Panc1 (cell line): Measurements from ENCODE around the gene NEURL4. TPM values are rescaled to one million over a fixed set of nuclear protein-coding genes. Genes with fewer than 3 reads are reported as not detected.

ENCODE experiments used
- ATAC-seq: fragments of 200-7000 bp; cut with Tn5 transposase; 2 replicates; pipeline ENCODE4 v1.9.1; 2020; ENCODE audit warnings: mild to moderate bottlenecking, moderate library complexity
- BruUV-seq: library from RNA; stranded (reverse); fragments of 400-500 nt; replicated peaks from 2 replicates; lab custom pipeline; 2021; lab: Mats Ljungman, UMichigan
- CTCF ChIA-PET: fragments of 300-600 bp; sonication (Branson Sonifier 250); formaldehyde crosslinking; loops from one replicate; lab custom pipeline; 2022; ENCODE audit warnings: antibody characterized with exemption; lab: Charles Lee
- POLR2A ChIA-PET: fragments of 300-600 bp; sonication (Branson Sonifier 250); formaldehyde crosslinking; loops from one replicate; lab custom pipeline; 2022; ENCODE audit warnings: antibody characterized with exemption; lab: Charles Lee
- DNase-seq: peaks from one replicate; pipeline ENCODE4 v3.0.0-alpha.2; 2010; ENCODE audit warnings: low read depth, low spot score
- H3K27ac ChIP-seq: 2 replicates; pipeline ENCODE4 v1.5.1; 2011; ENCODE audit warnings: mild to moderate bottlenecking, low read length, inconsistent platforms
- H3K27me3 ChIP-seq: fragments of 200-500 bp; sonication (Bioruptor generic); 2 replicates; pipeline ENCODE4 v1.6.0; 2014; ENCODE audit warnings: low read length, inconsistent platforms; ENCODE audit not compliant: control insufficient read depth, insufficient read depth
- H3K36me3 ChIP-seq: fragments of 200-500 bp; sonication (Bioruptor generic); 2 replicates; pipeline ENCODE4 v1.5.1; 2014; ENCODE audit warnings: inconsistent platforms, mild to moderate bottlenecking, low read length, moderate library complexity; ENCODE audit not compliant: control insufficient read depth, insufficient read depth
- H3K4me1 ChIP-seq: 2 replicates; pipeline ENCODE4 v1.5.1; 2011; ENCODE audit warnings: inconsistent platforms, mild to moderate bottlenecking, low read length, moderate library complexity; ENCODE audit not compliant: control insufficient read depth, insufficient read depth
- H3K4me3 ChIP-seq, 2 experiments: 2 replicates each; pipeline ENCODE4 v1.5.1; 2011 to 2012; ENCODE audit warnings: low read depth in 2 of 2, low read length in 2 of 2, mild to moderate bottlenecking in 2 of 2, inconsistent platforms in 1 of 2, moderate library complexity in 1 of 2
- H3K9me3 ChIP-seq: fragments of 200-500 bp; sonication (Bioruptor generic); 2 replicates; pipeline ENCODE4 v1.5.1; 2014; ENCODE audit warnings: low read depth, mild to moderate bottlenecking, inconsistent platforms, low read length, moderate library complexity; ENCODE audit not compliant: control insufficient read depth, insufficient read depth
- POLR2AphosphoS5 ChIP-seq: IDR thresholded peaks from 2 replicates; pipeline ENCODE4 v1.6.1; 2012; ENCODE audit warnings: mild to moderate bottlenecking, low read depth, low read length, moderate library complexity
- REST ChIP-seq, 2 experiments: IDR thresholded peaks; 2 replicates each; pipeline ENCODE4 v1.6.1; 2011 to 2012; ENCODE audit warnings: low read depth in 2 of 2, control low read depth in 1 of 2, low read length in 1 of 2, mild to moderate bottlenecking in 1 of 2, moderate library complexity in 1 of 2; ENCODE audit not compliant: insufficient read depth in 1 of 2
- SIN3A ChIP-seq: IDR thresholded peaks from 2 replicates; pipeline ENCODE4 v1.6.1; 2012; ENCODE audit warnings: low read depth, mild to moderate bottlenecking, low read length, moderate library complexity, borderline replicate concordance; ENCODE audit not compliant: insufficient read depth
- TCF7L2 ChIP-seq: IDR thresholded peaks from 2 replicates; pipeline ENCODE4 v1.6.1; 2011; ENCODE audit warnings: mild to moderate bottlenecking, low read depth, low read length, inconsistent platforms
- in situ Hi-C: cut with HindIII; loops from 2 replicates; pipeline ENCODE4 v1.10.0; 2016; ENCODE audit warnings: low sequenced_read_pairs, low pct_unique_long_range_greater_than_20kb
- intact Hi-C: fragments of 100-400 bp; cut with micrococcal nuclease; formaldehyde crosslinking; loops from one replicate; pipeline ENCODE4 v1.10.0; 2022; ENCODE audit not compliant: unreplicated experiment
- total RNA-seq: library from RNA; stranded (reverse); gene quantifications from one replicate; pipeline ENCODE4 v1.2.1, GENCODE V29; 2021; ENCODE audit not compliant: unreplicated experiment
- TF ChIP-seq, protein P1 (sequence below): fragments of 450-650 bp; IDR thresholded peaks from 2 replicates; pipeline ENCODE4 v1.5.1; 2017; ENCODE audit warnings: mild to moderate bottlenecking

Gene NEURL4
- total RNA-seq, 1 experiment from 2014 or later = 58.9 TPM

DNA sequence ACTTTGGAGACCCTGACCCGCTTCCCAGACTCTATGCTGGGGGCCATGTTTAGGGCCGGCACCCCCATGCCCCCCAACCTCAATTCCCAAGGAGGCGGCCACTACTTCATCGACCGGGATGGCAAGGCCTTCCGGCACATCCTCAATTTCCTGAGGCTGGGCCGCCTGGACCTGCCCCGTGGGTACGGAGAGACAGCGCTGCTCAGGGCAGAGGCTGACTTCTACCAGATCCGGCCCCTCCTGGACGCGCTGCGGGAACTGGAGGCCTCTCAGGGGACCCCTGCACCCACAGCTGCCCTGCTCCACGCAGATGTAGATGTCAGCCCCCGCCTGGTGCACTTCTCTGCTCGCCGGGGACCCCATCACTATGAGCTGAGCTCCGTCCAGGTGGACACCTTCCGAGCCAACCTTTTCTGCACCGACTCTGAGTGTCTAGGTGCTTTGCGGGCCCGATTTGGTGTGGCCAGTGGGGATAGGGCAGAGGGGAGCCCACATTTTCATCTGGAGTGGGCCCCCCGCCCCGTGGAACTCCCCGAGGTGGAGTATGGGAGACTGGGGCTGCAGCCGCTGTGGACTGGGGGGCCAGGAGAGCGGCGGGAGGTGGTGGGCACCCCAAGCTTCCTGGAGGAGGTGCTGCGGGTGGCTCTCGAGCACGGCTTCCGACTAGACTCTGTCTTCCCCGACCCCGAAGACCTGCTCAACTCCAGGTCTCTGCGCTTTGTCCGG lies 23.9 kb upstream of the NEURL4 start:
- DNase-seq (no peak), ATAC-seq (no peak)
- H3K36me3 ChIP-seq = no peaks in the 10 kb centered on the region; the same call in 1 of the 2 replicates
- BruUV-seq = no TSS peak
- peaks cover 9% of the 10 kb centered on the region for H3K4me1 ChIP-seq
- peak overlapping the region; percentile 83 for H3K27ac ChIP-seq
- POLR2A ChIA-PET = interaction anchor here (0.6 to 1.4 kb wide), 3 partner anchors 32 to 102 kb away, joined by 4 to 12 read pairs (median 8); partner anchors contain the start of gene TMEM102
- TF ChIP-seq, protein P1, sequence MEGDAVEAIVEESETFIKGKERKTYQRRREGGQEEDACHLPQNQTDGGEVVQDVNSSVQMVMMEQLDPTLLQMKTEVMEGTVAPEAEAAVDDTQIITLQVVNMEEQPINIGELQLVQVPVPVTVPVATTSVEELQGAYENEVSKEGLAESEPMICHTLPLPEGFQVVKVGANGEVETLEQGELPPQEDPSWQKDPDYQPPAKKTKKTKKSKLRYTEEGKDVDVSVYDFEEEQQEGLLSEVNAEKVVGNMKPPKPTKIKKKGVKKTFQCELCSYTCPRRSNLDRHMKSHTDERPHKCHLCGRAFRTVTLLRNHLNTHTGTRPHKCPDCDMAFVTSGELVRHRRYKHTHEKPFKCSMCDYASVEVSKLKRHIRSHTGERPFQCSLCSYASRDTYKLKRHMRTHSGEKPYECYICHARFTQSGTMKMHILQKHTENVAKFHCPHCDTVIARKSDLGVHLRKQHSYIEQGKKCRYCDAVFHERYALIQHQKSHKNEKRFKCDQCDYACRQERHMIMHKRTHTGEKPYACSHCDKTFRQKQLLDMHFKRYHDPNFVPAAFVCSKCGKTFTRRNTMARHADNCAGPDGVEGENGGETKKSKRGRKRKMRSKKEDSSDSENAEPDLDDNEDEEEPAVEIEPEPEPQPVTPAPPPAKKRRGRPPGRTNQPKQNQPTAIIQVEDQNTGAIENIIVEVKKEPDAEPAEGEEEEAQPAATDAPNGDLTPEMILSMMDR = no peak
- no peak for TF ChIP-seq POLR2AphosphoS5
- intact Hi-C loops (loop anchor here (10.0 kb wide), 1 partner anchor 82 kb away; the partner anchor contains the start of genes FGF11 and TMEM102), in situ Hi-C loops (no loop called here)
- CTCF ChIA-PET = interaction anchor here (0.5 to 1.2 kb wide), 4 partner anchors 84 to 207 kb away, joined by 3 to 5 read pairs (median 3); no protein-coding TSS in a partner anchor
- no peaks in the 10 kb centered on the region for H3K27me3 ChIP-seq
- peak overlapping the region; percentile 69 to 78 for H3K4me3 ChIP-seq
- H3K9me3 ChIP-seq = no peaks in the 10 kb centered on the region

DNA sequence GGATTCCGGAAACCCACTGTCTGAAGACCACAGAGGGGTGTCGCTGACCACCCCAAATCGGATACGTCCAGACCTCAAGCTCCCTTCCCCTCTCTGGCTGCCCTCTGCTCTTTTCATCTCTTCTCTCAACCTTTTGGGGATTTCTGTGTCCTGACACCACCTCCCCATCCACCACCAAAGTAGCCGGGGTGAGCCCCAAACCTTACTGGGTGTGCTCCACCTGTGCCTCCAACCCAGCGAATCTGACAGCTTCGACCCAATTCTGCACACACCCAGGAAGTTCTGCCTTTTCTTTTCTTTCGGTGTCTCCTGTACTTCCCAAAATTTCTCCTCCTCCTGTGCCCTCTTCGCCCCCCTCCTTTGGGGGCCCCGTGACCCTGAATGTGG lies 23.4 kb upstream of the NEURL4 start:
- ATAC-seq (no peak), DNase-seq (no peak)
- H3K27ac ChIP-seq = peak overlapping the region; percentile 83
- BruUV-seq = TSS peak; percentile 83
- H3K36me3 ChIP-seq = no peaks in the 10 kb centered on the region; the same call in 1 of the 2 replicates
- H3K27me3 ChIP-seq = no peaks in the 10 kb centered on the region
- peaks cover 9% of the 10 kb centered on the region for H3K4me1 ChIP-seq
- no peaks in the 10 kb centered on the region for H3K9me3 ChIP-seq
- ChIA-PET CTCF (interaction anchor here (0.6 kb wide), 1 partner anchor 135 kb away, joined by 3 read pairs; no protein-coding TSS in a partner anchor), POLR2A (interaction anchor here (0.6 kb wide), 1 partner anchor 103 kb away, joined by 12 read pairs; no protein-coding TSS in a partner anchor)
- TF ChIP-seq, protein P1 = peak; percentile 62
- no peak for TF ChIP-seq TCF7L2
- intact Hi-C loops = loop anchor here (10.0 kb wide), 1 partner anchor 82 kb away; the partner anchor contains the start of genes FGF11 and TMEM102
- peak overlapping the region; percentile 69 to 78 for H3K4me3 ChIP-seq
- in situ Hi-C loops = no loop called here

- no TSS peak for BruUV-seq
- POLR2A ChIA-PET = interaction anchor here (0.6 kb wide), 1 partner anchor 104 kb away, joined by 12 read pairs; no protein-coding TSS in a partner anchor
- intact Hi-C loops = loop anchor here (10.0 kb wide), 1 partner anchor 83 kb away; the partner anchor contains the start of genes FGF11 and TMEM102
- TF ChIP-seq REST (IDR thresholded peaks at IDR 0.05; ENCODE audit: insufficient read depth in 1 of 2, low read depth in 2 of 2, low read length in 1 of 2) (no peak), SIN3A (peak; percentile 80; the same call in 1 of the 2 replicates), POLR2AphosphoS5 (no peak; the same call in 1 of the 2 replicates)
- TF ChIP-seq, protein P1 = peak; percentile 86
- in situ Hi-C loops = no loop called here
- ATAC-seq (peak; percentile 75), DNase-seq (no peak)
- Histone ChIP-seq H3K4me1 (peaks cover 9% of the 10 kb centered on the region), H3K27me3 (no peaks in the 10 kb centered on the region), H3K36me3 (no peaks in the 10 kb centered on the region; the same call in 1 of the 2 replicates), H3K27ac (peak within 1 kb of the TSS; percentile 92), H3K4me3 (peak within 1 kb of the TSS; percentile 69 to 78), H3K9me3 (no peaks in the 10 kb centered on the region)
- CTCF ChIA-PET = interaction anchor here (0.6 kb wide), 1 partner anchor 134 kb away, joined by 3 read pairs; no protein-coding TSS in a partner anchor
Observed at GRCh38 chr17:7351665-7352502, 22.7 kb upstream of the NEURL4 start, which contains the start of gene KCTD11. TSS of gene KCTD11 (plus strand) at chr17:7352162.
